ENCODE data around the gene VOPP1.
A peak's percentile ranks its signal among the peaks of the same experiment; 100 is the strongest.
"Not testable (repeated sequence)": the region's sequence is repeated elsewhere in the genome, so short reads cannot be mapped to it uniquely, and the experiment has no call there.

VOPP1 gene

DNA sequence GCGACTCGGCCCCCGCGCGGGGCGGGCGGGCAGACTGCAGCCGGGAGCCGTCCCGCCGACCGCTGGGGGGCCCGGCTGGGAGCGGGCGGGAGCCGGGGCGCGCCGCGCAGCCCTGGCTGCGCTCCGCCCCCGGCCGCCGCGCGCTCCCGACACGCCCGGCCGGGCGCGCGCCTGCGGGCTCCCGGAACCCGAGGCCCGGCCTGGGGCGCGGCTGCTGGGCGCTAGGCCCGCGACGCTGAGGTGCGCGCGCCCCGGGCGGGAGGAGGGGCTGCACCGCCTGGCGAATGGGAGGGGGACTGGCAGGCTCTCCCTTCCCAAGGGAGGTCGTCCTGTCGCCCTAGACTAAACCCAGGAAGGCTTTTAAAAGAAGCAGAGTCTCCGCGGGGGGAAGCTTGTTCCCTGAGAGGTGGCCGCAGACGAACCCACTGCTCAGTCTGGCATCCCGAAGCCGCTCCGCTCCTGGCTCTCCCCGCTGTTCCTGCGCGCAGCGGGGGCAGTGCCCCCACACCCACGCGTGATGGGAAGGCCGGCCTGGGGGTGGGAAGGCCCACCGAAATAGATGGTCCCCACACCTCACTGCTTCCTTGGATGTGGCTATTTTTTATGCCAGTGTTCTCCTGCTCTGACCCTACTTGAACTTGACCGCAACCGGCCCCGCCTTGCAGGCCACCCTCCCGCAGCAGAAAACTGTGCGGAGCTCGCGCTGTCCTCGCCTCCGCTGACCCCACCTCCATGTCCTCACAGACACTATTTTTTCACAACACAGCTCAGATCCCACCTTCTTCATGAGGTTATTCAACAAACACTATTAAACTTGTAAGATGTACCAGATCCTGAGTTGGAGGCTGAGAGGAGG lies at the start of gene VOPP1:
VOPP1 (minus strand) TSS at position 125 of the 856 bp plus-strand sequence. CDS start 178 bp downstream, outside the sequence.
- DNase-seq (ENCODE audit: low spot score), result peak; percentile 68

DNA sequence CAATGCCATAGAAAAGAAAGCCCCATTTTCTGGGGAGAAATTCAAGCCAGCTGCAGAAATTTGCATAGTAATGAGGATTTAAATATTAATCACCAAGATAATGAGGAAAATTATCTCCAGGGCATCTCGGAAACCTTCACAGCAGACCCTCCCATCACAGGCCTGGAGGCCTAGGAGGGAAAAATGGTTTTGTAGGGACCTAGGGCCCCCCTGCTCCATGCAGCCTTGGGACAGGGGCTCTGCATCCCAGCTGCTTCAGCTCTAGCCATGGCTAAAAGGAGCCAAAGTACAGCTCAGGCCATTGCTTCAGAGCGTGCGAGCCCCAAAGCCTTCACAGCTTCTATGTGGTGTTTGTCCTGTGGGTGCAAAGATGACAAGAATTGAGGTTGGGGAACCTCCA lies 46.6 kb upstream of the VOPP1 start:
- DNase-seq (ENCODE audit: low spot score), result no peak

- not testable (repeated sequence) for DNase-seq (ENCODE audit: low spot score)
These were observed 42.2 kb upstream of the VOPP1 start for GRCh38 chr7:55614365-55615064.

DNA sequence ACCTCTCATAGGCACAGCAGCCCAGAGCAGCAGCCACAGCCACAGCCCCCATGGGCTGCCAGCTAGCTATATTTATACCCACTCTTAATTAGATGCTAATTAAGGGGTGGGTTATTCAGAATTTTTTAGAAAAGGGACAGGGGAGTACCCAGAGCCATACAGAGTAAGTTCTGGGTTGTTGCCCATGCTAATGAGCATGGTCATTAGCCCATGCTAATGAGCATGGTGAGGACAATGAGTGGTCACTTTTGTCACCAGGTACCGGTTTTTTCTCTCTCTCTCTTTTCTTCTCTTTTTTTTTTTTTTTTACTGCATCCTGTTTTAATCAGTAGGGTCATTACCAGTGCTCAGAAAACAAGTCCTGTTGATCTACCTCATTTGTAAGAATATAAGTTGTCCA lies 37.4 kb upstream of the VOPP1 start:
- not testable (repeated sequence) for DNase-seq (ENCODE audit: low spot score)

GRCh38 chr7:55605661-55606060 lies 33.4 kb upstream of the VOPP1 start:
- not testable (repeated sequence) for DNase-seq (ENCODE audit: low spot score)

- DNase-seq (ENCODE audit: low spot score), result peak; percentile 14
These were observed 25.7 kb upstream of the VOPP1 start for GRCh38 chr7:55597944-55598499.

DNA sequence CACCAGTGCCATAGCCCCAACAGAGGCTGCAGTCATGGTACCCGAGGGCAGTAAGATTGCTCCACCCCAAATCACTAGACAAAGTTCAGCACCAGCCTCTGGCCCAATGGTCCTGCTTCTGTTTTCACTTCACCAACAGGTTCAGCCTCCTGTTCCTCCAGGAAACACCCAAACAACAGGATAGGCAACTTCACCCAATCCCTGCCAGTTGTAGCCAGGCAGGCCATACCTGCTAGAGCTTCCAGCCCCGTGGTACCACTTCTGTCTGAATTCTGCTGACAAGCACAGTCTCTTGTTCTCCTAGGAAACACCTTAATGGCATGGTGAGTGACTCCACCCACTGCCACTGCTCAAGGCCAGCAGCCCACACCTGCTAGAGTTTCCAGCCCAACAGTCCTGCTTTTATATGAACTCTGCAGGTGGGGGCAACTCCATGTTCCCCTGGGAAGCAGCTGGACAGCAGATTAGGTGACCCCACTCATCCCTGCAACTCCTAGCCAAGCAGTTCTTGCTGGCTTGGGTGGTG lies 25.0 kb upstream of the VOPP1 start:
- DNase-seq (ENCODE audit: low spot score), result not testable (repeated sequence)

DNA sequence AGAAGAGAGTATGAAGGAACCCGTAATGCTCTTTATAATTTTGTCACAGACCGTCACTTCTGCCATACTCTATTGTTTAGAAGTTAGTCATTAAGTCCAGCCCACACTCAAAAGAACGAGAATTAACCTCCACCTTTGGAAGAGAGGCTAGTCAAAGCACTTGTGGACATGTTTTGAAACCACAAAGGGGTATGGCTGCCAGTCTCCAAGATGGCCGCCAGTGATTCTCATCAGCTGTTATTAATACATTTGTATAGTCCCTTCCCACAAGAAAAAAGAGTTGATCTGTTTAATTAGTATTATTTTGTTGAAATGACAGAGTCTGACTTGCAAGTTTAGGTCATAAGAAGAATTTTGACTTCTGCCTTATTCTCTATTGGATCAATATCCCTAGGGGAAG lies 23.2 kb upstream of the VOPP1 start:
- no peak for DNase-seq (ENCODE audit: low spot score)

DNA sequence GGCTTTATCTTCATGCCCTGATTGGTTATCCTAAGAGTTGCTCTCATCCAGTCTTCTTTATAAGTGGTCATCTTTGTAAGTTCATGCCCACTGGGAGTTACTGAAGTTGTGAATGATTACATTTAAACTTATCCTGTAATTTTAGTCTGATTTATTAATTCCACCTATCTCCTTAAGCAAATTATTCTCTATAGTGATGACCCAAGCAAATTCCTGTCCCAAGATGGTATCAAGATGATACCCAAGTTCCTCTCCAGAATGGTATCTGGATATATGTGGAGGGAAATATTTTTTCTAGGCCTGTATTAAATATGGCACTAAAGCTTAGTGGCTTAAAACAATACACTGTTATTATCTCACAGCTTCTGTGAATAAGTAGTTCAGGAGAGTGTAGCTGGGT lies 22.6 kb upstream of the VOPP1 start:
- DNase-seq (ENCODE audit: low spot score), result no peak

DNA sequence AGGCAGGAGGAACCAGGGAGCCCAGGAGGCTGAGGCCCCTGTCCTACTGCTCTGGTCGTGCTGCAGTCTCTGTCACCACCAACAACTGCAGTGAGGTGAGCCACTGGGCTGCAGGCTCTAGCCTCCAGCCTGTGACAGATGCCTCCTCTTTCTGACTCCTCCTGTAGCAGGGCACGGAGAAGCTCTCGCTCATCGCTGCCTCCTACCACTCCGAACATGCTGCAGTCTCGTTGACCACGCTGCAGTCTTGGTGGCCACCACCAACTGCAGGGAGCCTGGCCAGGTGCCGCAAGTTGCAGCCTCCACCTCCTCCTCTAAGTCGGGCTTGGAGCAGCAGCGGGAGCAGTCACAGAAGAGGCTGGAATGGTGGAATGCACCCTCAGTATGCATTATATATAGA lies 22.1 kb upstream of the VOPP1 start:
- DNase-seq (ENCODE audit: low spot score), result no peak

GRCh38 chr7:55593515-55594318 lies 21.4 kb upstream of the VOPP1 start:
- DNase-seq (ENCODE audit: low spot score), result peak; percentile 30

- no peak for DNase-seq (ENCODE audit: low spot score)
These were observed 20.8 kb upstream of the VOPP1 start for GRCh38 chr7:55593172-55593514.

GRCh38 chr7:55592492-55592891 lies 20.2 kb upstream of the VOPP1 start:
- DNase-seq (ENCODE audit: low spot score), result no peak

DNA sequence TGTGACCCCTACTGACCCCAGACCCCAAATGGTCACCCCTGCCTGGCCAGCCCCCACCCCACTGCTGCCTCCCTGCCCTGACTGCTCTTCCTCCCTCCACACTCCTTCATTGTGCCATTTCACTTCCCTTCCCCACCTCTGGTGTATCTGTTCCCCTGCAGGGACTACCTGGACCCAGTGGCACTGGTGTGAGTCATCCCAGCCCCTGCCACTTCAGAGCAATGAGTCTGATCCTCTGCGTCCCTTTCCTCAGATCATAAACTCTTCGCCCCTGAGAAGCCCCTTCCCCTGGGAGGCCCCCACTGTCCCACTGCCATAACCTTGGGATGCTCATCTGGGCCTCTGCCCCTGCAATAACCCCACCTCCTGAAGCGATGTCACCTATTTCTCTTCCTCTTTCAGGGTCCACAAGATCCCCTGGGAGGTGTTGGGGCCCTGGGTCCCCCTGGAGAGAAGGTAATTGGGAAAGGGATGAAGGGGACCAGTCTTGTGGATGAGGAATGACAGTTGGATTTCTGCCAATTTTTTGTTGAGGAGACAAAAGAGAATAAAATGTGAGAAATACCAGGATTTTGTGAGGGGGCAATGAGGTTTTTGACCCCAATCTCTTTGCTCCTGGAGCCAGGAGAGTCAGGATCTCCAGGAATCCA lies 19.1 kb upstream of the VOPP1 start:
- no peak for DNase-seq (ENCODE audit: low spot score)

DNA sequence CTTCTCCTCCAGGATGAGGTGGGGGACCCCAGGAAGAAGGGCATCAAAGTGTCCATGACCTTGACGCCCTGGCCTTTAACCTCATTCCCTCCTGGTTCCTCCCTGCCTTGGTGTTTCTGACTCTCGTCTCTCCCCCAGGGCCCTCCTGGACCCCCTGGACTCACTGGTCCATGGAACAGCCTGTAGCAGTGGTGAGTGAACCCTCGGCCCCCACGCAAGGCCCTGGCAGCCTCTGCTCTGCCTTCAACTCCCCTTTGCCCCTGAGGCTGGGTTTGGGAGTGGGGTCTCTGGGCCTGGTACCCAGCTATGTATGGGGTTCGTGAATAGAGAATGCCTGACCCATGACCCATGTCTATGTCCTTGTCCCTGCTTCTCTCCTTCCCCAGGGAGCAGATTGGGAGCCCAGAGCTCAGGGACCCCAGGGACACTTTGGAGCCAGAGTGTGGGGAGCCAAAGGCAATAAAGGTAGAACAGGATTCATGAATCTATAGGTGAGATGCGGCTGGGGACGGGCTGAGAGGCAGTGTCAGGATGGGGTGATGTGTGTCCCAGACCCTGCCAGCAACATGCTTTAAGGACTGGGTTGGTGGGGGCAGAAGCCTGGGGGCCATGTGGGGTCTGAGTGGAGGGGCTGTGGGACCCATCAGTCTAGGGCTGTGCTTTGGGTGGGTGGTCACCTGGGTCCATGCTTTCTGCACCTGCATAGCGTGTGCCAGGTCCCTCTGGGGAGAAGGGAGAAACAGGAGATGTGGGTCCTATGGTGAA lies 18.4 kb upstream of the VOPP1 start:
- no peak for DNase-seq (ENCODE audit: low spot score)

GRCh38 chr7:55589905-55590304 lies 17.6 kb upstream of the VOPP1 start:
- DNase-seq (ENCODE audit: low spot score), result no peak

DNA sequence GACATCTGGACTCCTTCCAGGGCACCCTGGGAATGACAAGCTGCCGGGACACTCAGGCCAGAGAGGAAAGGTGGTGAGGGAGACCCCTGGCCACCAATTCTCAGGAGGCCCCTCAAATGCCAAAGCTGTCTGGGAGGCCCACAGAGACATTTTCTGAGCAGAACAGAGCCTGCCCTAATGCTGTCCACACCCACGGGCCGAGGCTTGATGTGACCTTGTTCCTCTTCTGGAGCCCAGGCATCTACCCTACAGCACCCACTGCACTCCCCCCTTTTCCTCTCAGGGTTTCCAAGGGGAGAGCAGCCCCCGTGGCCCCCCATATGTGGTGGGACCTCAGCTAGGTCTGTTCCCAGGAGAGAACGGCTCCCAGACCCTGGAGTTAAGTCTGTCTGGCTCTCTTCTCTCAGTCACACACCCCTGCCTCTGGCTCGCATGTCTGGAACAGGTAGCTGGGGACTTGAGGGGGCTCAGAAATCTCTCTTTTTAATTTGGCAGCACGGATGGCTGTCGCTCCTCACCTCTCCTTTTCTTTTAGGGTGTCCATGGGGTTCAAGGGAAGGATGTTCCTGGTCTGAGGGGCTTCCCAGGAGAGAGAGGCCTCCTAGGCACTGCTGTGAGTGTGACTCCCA lies 16.8 kb upstream of the VOPP1 start:
- DNase-seq (ENCODE audit: low spot score), result no peak

GRCh38 chr7:55588379-55588699 lies 16.0 kb upstream of the VOPP1 start:
- DNase-seq (ENCODE audit: low spot score), result no peak

DNA sequence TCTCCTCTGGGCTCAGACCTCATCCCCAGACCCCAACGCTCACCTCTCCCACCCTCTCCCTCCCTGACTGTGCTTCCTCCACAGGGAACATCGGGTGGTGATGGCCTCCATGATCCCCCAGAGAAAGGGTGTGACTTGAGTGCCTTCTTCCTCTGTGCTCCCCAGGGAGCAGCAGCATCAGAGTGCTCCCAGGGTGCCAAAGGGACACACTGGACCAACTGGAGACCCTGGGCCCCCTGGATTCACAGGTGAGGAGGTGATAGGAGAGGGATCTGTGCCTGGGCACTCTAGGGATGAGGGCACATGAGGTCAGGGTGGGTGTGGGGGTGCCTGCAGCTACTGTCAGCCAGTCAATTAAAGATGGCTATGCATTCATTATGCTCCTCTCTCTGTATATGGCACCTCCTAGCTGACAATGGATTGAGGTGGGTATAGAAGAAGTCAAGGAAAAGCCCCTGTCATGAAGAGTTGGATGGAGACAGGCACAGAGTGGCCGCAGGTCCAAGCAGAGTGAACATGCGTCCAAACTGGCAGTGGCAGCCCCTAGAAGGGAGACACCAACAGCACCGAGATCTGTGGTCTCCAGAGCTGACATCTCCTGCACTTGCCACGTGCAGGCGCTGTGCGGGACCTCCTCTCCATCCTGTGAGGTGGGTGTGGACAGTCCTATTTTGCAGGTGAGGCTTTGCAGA lies 15.5 kb upstream of the VOPP1 start:
- no peak for DNase-seq (ENCODE audit: low spot score)

- not testable (repeated sequence) for DNase-seq (ENCODE audit: low spot score)
These were observed 10.4 kb upstream of the VOPP1 start for GRCh38 chr7:55582656-55583055.
